Hippocampal formation (tissue), 2 donors: ENCODE measurements around the gene SRGAP3.
A peak's percentile ranks its signal among the peaks of the same experiment; 100 is the strongest.
"Not testable (repeated sequence)": the region's sequence is repeated elsewhere in the genome, so short reads cannot be mapped to it uniquely, and the experiment has no call there.

Experiments
- DNase-seq, 2 donors: peaks; one replicate each; lab custom pipeline; 2025; lab: John Stamatoyannopoulos, UW

The SRGAP3 gene

GRCh38 chr3:9085428-9085827 is 164.0 kb downstream of the SRGAP3 start:
- not testable (repeated sequence) for DNase-seq

- DNase-seq = no peak
Observed at GRCh38 chr3:9081184-9081818, 168.1 kb downstream of the SRGAP3 start.

- DNase-seq = no peak
Observed at GRCh38 chr3:9080163-9080562, 169.3 kb downstream of the SRGAP3 start.

- DNase-seq = no peak
Observed at GRCh38 chr3:9079676-9080075, 169.8 kb downstream of the SRGAP3 start.

GRCh38 chr3:9078561-9079240 is 170.7 kb downstream of the SRGAP3 start:
- DNase-seq = no peak

- no peak for DNase-seq
Observed at GRCh38 chr3:9077029-9077428, 172.4 kb downstream of the SRGAP3 start.

GRCh38 chr3:9075762-9076161 is 173.7 kb downstream of the SRGAP3 start:
- no peak for DNase-seq

- DNase-seq = no peak
Observed at GRCh38 chr3:9074079-9074478, 175.4 kb downstream of the SRGAP3 start.

- DNase-seq = no peak
Observed at GRCh38 chr3:9072667-9073009, 176.8 kb downstream of the SRGAP3 start.

GRCh38 chr3:9071936-9072666 is 177.3 kb downstream of the SRGAP3 start:
- no peak for DNase-seq

GRCh38 chr3:9070961-9071360 is 178.5 kb downstream of the SRGAP3 start:
- DNase-seq = no peak

- DNase-seq = no peak
Observed at GRCh38 chr3:9069971-9070370, 179.5 kb downstream of the SRGAP3 start.

GRCh38 chr3:9068051-9068450 is 181.4 kb downstream of the SRGAP3 start:
- no peak for DNase-seq

GRCh38 chr3:9067352-9067975 is 182.0 kb downstream of the SRGAP3 start:
- peak; percentile 16 to 74 for DNase-seq

- no peak for DNase-seq
Observed at GRCh38 chr3:9066775-9067174, 182.7 kb downstream of the SRGAP3 start.

GRCh38 chr3:9066141-9066540 is 183.3 kb downstream of the SRGAP3 start:
- no peak for DNase-seq

- DNase-seq = no peak
Observed at GRCh38 chr3:9064850-9065249, 184.6 kb downstream of the SRGAP3 start.

GRCh38 chr3:9064251-9064650 is 185.2 kb downstream of the SRGAP3 start:
- DNase-seq = no peak

- no peak for DNase-seq
Observed at GRCh38 chr3:9062570-9062969, 186.9 kb downstream of the SRGAP3 start.

- no peak for DNase-seq
Observed at GRCh38 chr3:9061634-9062033, 187.8 kb downstream of the SRGAP3 start.

GRCh38 chr3:9059489-9060400 is 189.7 kb downstream of the SRGAP3 start:
- no peak for DNase-seq

GRCh38 chr3:9056581-9056980 is 192.9 kb downstream of the SRGAP3 start:
- no peak for DNase-seq
